Measurements from ENCODE around the gene NT5C2.

DNA sequence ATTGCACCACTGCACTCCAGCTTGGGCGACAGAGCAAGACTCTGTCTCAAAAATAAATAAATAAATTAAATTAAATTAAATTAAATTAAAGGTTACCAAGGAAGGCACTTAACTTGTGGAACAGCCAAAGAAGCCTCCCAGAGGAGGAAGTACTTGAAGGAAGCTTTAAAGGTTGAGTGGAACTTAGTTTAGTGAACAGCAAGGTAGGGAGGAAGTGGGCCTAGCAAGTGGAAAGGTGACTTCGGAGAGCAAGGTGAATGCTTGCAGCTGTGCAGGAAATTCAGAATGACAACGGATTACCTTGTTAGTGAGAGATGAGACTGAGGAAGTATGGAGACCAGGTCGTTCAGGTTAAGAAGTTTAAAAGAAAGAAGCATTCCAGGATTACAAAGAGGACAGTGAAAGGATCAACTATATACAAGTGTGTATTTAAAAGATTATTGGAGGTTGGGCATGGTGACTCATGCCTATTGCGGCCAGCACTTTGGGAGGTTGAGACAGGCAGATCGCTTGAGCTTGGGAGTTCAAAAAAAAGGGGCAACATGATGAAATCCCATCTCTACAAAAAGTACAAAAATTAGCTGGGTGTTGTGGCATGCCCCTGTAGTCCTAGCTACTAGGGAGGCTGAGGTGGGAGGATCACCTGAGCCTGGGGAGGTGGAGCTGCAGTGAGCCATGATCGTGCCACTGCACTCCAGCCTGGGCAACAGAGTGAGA is 39.9 kb upstream of the NT5C2 start:
- TF ChIP-seq POLR2AphosphoS5 (IDR thresholded peaks at IDR 0.05; ENCODE audit: low read depth, low read length) (no peak), HDAC6 (IDR thresholded peaks at IDR 0.05; ENCODE audit: low read depth, low read length) (no peak), EZH2 (IDR thresholded peaks at IDR 0.05; ENCODE audit: low read depth, low read length, severe bottlenecking) (no peak), SIX5 (IDR thresholded peaks at IDR 0.05; ENCODE audit: low read depth, low read length) (no peak), CHD2 (IDR thresholded peaks at IDR 0.05; ENCODE audit: low read length) (no peak), RAD21 (IDR thresholded peaks at IDR 0.05 in 1 of 2, conservative IDR thresholded peaks at IDR 0.05 in 1 of 2; ENCODE audit: low read depth in 2 of 2, low read length in 2 of 2) (no peak)
- TF ChIP-seq, protein P1, sequence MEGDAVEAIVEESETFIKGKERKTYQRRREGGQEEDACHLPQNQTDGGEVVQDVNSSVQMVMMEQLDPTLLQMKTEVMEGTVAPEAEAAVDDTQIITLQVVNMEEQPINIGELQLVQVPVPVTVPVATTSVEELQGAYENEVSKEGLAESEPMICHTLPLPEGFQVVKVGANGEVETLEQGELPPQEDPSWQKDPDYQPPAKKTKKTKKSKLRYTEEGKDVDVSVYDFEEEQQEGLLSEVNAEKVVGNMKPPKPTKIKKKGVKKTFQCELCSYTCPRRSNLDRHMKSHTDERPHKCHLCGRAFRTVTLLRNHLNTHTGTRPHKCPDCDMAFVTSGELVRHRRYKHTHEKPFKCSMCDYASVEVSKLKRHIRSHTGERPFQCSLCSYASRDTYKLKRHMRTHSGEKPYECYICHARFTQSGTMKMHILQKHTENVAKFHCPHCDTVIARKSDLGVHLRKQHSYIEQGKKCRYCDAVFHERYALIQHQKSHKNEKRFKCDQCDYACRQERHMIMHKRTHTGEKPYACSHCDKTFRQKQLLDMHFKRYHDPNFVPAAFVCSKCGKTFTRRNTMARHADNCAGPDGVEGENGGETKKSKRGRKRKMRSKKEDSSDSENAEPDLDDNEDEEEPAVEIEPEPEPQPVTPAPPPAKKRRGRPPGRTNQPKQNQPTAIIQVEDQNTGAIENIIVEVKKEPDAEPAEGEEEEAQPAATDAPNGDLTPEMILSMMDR (IDR thresholded peaks at IDR 0.05; ENCODE audit: control extremely low read depth in 1 of 3, insufficient read depth in 1 of 3, low read depth in 1 of 3, low read length in 3 of 3) = no peak
